Gastrocnemius medialis (tissue), 4 donors: ENCODE results near the gene LYZL1.

Experiments used
- POLR2A ChIP-seq, 2 donors: fragments of 450-650 bp; IDR thresholded peaks; one replicate each; pipeline ENCODE4 v1.6.1; 2017; ENCODE audit warnings: antibody characterized with exemption in 2 of 2, mild to moderate bottlenecking in 2 of 2, moderate library complexity in 2 of 2
- TF ChIP-seq, protein P1 (sequence below), 5 experiments: fragments of 450-650 bp in 3 of 5; fragments of 200-600 bp in 2 of 5; sonication (generic) in 2 of 5; IDR thresholded peaks in 4 of 5; conservative IDR thresholded peaks in 1 of 5; 1 replicate in 4 of 5; 2 replicates in 1 of 5; pipeline ENCODE4 v1.5.1; 2016 to 2019; ENCODE audit warnings: antibody characterized with exemption in 5 of 5, mild to moderate bottlenecking in 3 of 5, moderate library complexity in 3 of 5

DNA sequence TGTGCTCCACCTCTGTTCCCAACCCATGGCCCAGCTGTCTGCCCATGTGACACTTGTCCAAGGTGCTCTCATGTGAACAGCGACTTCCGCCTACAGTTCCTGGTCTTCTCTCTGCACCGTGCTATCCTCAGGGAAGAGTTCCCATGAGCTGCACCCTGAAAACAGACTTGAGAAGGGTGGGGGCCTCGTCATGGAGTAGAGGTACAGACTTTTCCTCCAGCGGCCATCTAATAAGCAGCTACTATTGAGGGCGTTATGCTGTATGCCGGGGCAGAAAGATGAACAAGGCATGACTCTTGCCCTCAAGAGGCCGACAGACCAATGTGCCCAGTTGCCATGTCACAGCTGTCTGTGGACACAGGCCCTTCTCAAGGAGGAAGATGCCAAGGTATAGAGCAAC lies 25.4 kb upstream of the LYZL1 start:
- TF ChIP-seq POLR2A (IDR thresholded peaks at IDR 0.05), result no peak
- TF ChIP-seq, protein P1, sequence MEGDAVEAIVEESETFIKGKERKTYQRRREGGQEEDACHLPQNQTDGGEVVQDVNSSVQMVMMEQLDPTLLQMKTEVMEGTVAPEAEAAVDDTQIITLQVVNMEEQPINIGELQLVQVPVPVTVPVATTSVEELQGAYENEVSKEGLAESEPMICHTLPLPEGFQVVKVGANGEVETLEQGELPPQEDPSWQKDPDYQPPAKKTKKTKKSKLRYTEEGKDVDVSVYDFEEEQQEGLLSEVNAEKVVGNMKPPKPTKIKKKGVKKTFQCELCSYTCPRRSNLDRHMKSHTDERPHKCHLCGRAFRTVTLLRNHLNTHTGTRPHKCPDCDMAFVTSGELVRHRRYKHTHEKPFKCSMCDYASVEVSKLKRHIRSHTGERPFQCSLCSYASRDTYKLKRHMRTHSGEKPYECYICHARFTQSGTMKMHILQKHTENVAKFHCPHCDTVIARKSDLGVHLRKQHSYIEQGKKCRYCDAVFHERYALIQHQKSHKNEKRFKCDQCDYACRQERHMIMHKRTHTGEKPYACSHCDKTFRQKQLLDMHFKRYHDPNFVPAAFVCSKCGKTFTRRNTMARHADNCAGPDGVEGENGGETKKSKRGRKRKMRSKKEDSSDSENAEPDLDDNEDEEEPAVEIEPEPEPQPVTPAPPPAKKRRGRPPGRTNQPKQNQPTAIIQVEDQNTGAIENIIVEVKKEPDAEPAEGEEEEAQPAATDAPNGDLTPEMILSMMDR (IDR thresholded peaks at IDR 0.05 in 4 of 5, conservative IDR thresholded peaks at IDR 0.05 in 1 of 5), result no peak
